ENCODE results near the gene ZBTB17. TPM values are rescaled to one million over a fixed set of nuclear protein-coding genes. Genes with fewer than 3 reads are reported as not detected.
A peak's percentile ranks its signal among the peaks of the same experiment; 100 is the strongest.
"Not testable (repeated sequence)": the region's sequence is repeated elsewhere in the genome, so short reads cannot be mapped to it uniquely, and the experiment has no call there.

Gene ZBTB17
- total and polyA plus RNA-seq, 9 of the 15 experiments (the other 6 are each of a cell fraction or from before 2014, with no cell fraction given), result 1.1 to 53.4 (median 29.6) TPM

DNA sequence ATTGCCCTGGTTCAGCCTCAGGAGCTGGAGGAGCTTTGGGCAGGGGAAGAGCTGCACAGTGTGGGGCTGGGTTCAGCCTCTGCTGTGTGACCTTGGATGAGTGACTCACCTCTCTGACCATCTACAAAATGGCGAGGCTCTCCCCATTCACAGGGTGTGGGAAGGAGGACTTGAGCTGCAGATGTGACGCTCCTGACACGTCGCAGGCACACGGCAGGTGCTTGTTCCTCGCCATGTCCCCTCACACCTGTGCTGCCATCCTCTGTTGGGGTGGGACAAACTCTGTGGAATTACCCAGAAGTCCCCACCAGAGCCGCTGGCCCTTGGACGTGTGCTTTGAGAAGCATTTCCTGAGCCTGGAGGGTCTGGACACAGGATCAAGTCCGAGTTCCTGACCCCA, 45.0 kb upstream of the ZBTB17 start:
- DNase-seq (ENCODE audit: extremely low read depth in 1 of 4, low spot score in 3 of 4); H3K4me2 ChIP-seq (ENCODE audit: insufficient read depth, low read length); in situ Hi-C loops (cut with MboI); intact Hi-C loops (cut with micrococcal nuclease); H4K20me1 ChIP-seq (replicated peaks; ENCODE audit: control insufficient read depth, insufficient read depth, low read length); H3K79me2 ChIP-seq (ENCODE audit: control insufficient read depth, insufficient read depth, low read length); H3K9me1 ChIP-seq (ENCODE audit: control insufficient read depth, insufficient read depth, low read length); H3K36me3 ChIP-seq (ENCODE audit: control insufficient read depth, insufficient read depth, low read length); H3K9ac ChIP-seq (ENCODE audit: insufficient read depth in 1 of 2, low read depth in 2 of 2, low read length in 2 of 2); BruUV-seq (replicated peaks); H3K9me3 ChIP-seq (replicated peaks; ENCODE audit: control insufficient read depth, insufficient read depth, low read depth, low read length); POLR2A ChIA-PET; CTCF ChIA-PET (ENCODE audit: low intra/inter-chr PET ratio); H3K27ac ChIP-seq (ENCODE audit: extremely low read depth, low read depth, low read length); H3K4me3 ChIP-seq: not testable (repeated sequence)
- FAIRE-seq (peak; percentile 91), ATAC-seq (peak; percentile 11; the same call in 1 of the 3 replicates)
- WGBS (ENCODE audit: insufficient coverage, low coverage, missing lambda C conversion rate), result 11% methylated on average over 8 of the region's 9 CpGs
- peaks cover 0 to 50% of the 10 kb centered on the region in 2 experiments; a peak in 3 of 5 replicates for H3K4me1 ChIP-seq (replicated peaks in 1 of 2; ENCODE audit: control insufficient read depth in 2 of 2, insufficient read depth in 2 of 2, low read length in 2 of 2)
- 0 out of 2 replicates have a peak, but pooled peaks have one; percentile 11 for TF ChIP-seq POLR2G (IDR thresholded peaks at IDR 0.05; ENCODE audit: low read depth, low read length)
- peaks cover 7 to 37% of the 10 kb centered on the region in 2 experiments; a peak in 3 of 5 replicates for H3K27me3 ChIP-seq (ENCODE audit: control insufficient read depth in 2 of 2, insufficient read depth in 2 of 2, low read length in 2 of 2)
- 0 out of 2 replicates have a peak overlapping the region, but pooled peaks have one; percentile 28 for H2AFZ ChIP-seq (ENCODE audit: low read depth, low read length)

DNA sequence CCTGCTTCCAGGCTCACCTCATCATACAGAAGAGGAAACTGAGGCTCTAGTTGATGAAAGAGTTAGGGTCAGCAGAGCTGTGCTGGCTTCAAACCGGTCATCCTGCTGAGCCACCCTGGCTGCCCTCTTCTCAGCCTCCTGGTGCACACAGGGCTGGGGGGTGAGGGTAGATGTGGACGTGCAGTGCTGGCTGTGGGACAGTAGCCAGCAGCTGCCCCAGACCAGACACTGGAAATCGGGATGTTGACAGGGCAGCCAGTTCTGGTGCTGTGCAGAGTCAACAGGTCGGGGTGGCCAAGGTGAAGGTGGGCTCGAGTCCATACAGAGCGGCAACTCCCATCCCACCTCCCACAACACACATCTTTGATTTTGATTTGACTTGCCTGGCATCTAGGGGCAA, 44.4 kb upstream of the ZBTB17 start:
- FAIRE-seq, result no peak
- Histone ChIP-seq H3K4me2 (ENCODE audit: insufficient read depth, low read length) (no peak overlapping the region), H3K27ac (ENCODE audit: extremely low read depth, low read depth, low read length) (no peak overlapping the region), H3K79me2 (ENCODE audit: control insufficient read depth, insufficient read depth, low read length) (no peaks in the 10 kb centered on the region), H4K20me1 (replicated peaks; ENCODE audit: control insufficient read depth, insufficient read depth, low read length) (no peaks in the 10 kb centered on the region), H3K9me1 (ENCODE audit: control insufficient read depth, insufficient read depth, low read length) (no peaks in the 10 kb centered on the region), H3K4me1 (replicated peaks in 1 of 2; ENCODE audit: control insufficient read depth in 2 of 2, insufficient read depth in 2 of 2, low read length in 2 of 2) (peaks cover under 1 to 56% of the 10 kb centered on the region in 2 experiments; a peak in 4 of 5 replicates), H3K36me3 (ENCODE audit: control insufficient read depth, insufficient read depth, low read length) (no peaks in the 10 kb centered on the region), H3K9ac (ENCODE audit: insufficient read depth in 1 of 2, low read depth in 2 of 2, low read length in 2 of 2) (peak overlapping the region in 1 of 2 experiments; percentile 15; a peak in 1 of 4 replicates), H3K27me3 (ENCODE audit: control insufficient read depth in 2 of 2, insufficient read depth in 2 of 2, low read length in 2 of 2) (peaks cover 7 to 37% of the 10 kb centered on the region in 2 experiments; a peak in 3 of 5 replicates), H3K9me3 (replicated peaks; ENCODE audit: control insufficient read depth, insufficient read depth, low read depth, low read length) (no peaks in the 10 kb centered on the region), H2AFZ (ENCODE audit: low read depth, low read length) (no peak overlapping the region), H3K4me3 (no peak overlapping the region)
- no TSS peak for BruUV-seq (replicated peaks)
- WGBS (ENCODE audit: insufficient coverage, low coverage, missing lambda C conversion rate), result 47% methylated on average over 6 of the region's 6 CpGs
- no peak for TF ChIP-seq CBX2 (IDR thresholded peaks at IDR 0.05; ENCODE audit: insufficient read depth, low read length, poor library complexity, severe bottlenecking)
- TF ChIP-seq, protein P1, sequence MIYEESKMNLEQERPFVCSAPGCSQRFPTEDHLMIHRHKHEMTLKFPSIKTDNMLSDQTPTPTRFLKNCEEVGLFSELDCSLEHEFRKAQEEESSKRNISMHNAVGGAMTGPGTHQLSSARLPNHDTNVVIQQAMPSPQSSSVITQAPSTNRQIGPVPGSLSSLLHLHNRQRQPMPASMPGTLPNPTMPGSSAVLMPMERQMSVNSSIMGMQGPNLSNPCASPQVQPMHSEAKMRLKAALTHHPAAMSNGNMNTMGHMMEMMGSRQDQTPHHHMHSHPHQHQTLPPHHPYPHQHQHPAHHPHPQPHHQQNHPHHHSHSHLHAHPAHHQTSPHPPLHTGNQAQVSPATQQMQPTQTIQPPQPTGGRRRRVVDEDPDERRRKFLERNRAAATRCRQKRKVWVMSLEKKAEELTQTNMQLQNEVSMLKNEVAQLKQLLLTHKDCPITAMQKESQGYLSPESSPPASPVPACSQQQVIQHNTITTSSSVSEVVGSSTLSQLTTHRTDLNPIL (CRISPR knock-in tag; IDR thresholded peaks at IDR 0.05), result no peak
- TF ChIP-seq, protein P2, sequence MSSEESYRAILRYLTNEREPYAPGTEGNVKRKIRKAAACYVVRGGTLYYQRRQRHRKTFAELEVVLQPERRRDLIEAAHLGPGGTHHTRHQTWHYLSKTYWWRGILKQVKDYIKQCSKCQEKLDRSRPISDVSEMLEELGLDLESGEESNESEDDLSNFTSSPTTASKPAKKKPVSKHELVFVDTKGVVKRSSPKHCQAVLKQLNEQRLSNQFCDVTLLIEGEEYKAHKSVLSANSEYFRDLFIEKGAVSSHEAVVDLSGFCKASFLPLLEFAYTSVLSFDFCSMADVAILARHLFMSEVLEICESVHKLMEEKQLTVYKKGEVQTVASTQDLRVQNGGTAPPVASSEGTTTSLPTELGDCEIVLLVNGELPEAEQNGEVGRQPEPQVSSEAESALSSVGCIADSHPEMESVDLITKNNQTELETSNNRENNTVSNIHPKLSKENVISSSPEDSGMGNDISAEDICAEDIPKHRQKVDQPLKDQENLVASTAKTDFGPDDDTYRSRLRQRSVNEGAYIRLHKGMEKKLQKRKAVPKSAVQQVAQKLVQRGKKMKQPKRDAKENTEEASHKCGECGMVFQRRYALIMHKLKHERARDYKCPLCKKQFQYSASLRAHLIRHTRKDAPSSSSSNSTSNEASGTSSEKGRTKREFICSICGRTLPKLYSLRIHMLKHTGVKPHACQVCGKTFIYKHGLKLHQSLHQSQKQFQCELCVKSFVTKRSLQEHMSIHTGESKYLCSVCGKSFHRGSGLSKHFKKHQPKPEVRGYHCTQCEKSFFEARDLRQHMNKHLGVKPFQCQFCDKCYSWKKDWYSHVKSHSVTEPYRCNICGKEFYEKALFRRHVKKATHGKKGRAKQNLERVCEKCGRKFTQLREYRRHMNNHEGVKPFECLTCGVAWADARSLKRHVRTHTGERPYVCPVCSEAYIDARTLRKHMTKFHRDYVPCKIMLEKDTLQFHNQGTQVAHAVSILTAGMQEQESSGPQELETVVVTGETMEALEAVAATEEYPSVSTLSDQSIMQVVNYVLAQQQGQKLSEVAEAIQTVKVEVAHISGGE (CRISPR knock-in tag; IDR thresholded peaks at IDR 0.05), result no peak
- no peak for TF ChIP-seq TAF7 (tag; IDR thresholded peaks at IDR 0.05)
- intact Hi-C loops (cut with micrococcal nuclease) (no loop called here), in situ Hi-C loops (cut with MboI) (no loop called here)
- no peak for DNase-seq (ENCODE audit: extremely low read depth in 1 of 4, low spot score in 3 of 4)
- ChIA-PET POLR2A (interaction anchor here (1.2 kb wide), 1 partner anchor 37 kb away, joined by 3 read pairs; no protein-coding TSS in a partner anchor), CTCF (ENCODE audit: low intra/inter-chr PET ratio) (no interaction called here)
- ATAC-seq, result no peak

Measured in K562 (cell line).